ENCODE results near the gene PSORS1C2. TPM values are rescaled to one million over a fixed set of nuclear protein-coding genes. Genes with fewer than 3 reads are reported as not detected.
A peak's percentile ranks its signal among the peaks of the same experiment; 100 is the strongest.

The PSORS1C2 gene
- total RNA-seq, 2 donors from 2014 or later: not detected

DNA sequence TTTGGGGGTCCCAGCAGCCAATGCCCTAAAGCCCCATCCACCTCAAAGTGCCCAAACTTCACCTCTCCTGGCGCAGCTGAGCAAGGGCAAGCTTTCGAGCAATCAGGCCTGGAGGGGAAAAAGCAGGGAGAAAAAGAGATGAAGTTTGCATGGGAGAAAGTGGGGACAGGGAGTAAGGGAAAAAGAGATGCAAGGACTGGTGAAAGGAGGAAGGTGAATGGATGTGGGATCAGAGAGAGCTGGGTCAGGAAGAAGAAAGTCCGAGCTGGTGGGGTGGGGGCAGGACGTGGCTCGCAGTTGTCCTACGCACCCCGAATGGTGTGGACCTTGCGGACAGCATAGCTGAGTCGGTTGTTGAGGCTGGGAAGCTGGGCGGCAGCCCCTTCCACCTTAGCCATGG, 6.5 kb upstream of the PSORS1C2 start:
- Histone ChIP-seq H3K36me3 (no peaks in the 10 kb centered on the region), H3K4me3 (no peak overlapping the region), H3K9ac (ENCODE audit: low read depth in 2 of 2, low read length in 2 of 2) (peak overlapping the region in 1 of 2 donors; percentile 78)

DNA sequence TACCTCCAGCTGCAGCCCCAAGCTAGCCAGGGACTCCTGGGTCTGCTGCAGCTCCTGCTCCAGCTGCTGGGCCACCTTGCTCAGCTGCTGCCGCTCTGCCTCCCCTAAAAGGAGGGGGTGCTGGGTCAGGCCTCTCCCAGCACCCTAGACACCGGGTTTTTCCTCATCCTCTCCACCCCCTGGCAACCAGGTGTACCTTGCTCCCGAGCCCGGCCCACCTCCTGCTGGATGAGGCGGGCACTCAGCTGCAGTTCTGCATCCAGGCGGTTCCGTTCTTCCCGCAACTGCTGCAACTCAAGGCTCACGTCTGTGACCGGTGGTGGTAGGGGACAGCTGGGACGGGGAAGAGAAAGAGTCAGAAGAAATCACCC, 6.1 kb upstream of the PSORS1C2 start:
- intact Hi-C loops (cut with DNase I): loop anchor here (2.0 kb wide), 1 partner anchor 42 kb away; no protein-coding TSS in a partner anchor
- Histone ChIP-seq H3K9me3 (no peaks in the 10 kb centered on the region), H3K36me3 (no peaks in the 10 kb centered on the region), H3K27ac (peak overlapping the region; percentile 92), H3K27me3 (no peaks in the 10 kb centered on the region), H3K4me1 (no peaks in the 10 kb centered on the region), H3K4me3 (peak overlapping the region; percentile 14), H3K9ac (ENCODE audit: low read depth in 2 of 2, low read length in 2 of 2) (peak overlapping the region in 1 of 2 donors; percentile 78)
- TF ChIP-seq, protein P1, sequence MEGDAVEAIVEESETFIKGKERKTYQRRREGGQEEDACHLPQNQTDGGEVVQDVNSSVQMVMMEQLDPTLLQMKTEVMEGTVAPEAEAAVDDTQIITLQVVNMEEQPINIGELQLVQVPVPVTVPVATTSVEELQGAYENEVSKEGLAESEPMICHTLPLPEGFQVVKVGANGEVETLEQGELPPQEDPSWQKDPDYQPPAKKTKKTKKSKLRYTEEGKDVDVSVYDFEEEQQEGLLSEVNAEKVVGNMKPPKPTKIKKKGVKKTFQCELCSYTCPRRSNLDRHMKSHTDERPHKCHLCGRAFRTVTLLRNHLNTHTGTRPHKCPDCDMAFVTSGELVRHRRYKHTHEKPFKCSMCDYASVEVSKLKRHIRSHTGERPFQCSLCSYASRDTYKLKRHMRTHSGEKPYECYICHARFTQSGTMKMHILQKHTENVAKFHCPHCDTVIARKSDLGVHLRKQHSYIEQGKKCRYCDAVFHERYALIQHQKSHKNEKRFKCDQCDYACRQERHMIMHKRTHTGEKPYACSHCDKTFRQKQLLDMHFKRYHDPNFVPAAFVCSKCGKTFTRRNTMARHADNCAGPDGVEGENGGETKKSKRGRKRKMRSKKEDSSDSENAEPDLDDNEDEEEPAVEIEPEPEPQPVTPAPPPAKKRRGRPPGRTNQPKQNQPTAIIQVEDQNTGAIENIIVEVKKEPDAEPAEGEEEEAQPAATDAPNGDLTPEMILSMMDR (IDR thresholded peaks at IDR 0.05): no peak
- peak; percentile 79 for DNase-seq

More for the DNA sequence above, 6.5 kb upstream of the PSORS1C2 start:
- DNase-seq: no peak
- Histone ChIP-seq H3K9me3 (no peaks in the 10 kb centered on the region), H3K27ac (peak overlapping the region; percentile 92), H3K4me1 (no peaks in the 10 kb centered on the region), H3K27me3 (no peaks in the 10 kb centered on the region)
- intact Hi-C loops (cut with DNase I): loop anchor here (2.0 kb wide), 1 partner anchor 41 kb away; no protein-coding TSS in a partner anchor
- TF ChIP-seq, protein P1 (IDR thresholded peaks at IDR 0.05): no peak

DNA sequence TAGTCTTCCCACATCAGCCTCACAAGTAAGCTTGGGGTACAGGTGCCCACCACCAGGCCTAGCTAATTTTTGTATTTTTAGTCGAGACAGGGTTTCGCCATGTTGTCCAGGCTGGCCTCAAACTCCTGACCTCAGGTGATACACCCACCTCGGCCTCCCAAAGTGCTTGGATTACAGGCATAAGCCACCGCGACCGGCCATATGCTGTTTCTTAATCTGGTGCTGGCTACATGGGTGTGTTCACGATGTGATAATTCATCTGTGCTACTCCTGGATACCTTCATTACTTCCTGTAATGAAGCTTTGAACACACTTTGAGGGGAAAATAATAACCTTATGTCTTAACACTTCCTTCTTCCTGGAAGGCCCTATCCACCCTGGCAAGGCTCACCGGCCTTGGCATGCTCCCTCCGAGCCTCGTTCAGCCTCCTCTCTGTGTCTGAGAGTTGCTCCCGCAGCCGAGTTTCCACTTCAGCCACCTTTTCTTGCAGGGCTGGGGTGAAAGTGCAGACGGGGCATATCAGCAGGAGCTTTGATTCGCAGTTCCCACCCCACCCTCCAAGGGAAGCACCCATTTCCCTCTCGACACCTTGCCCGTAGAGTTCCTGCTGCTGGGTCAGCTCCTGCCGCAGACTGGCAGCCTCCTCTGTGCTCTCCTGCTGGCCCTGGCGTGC, 5.6 kb upstream of the PSORS1C2 start:
- peak; percentile 86 for DNase-seq
- TF ChIP-seq, protein P1 (IDR thresholded peaks at IDR 0.05): no peak

DNA sequence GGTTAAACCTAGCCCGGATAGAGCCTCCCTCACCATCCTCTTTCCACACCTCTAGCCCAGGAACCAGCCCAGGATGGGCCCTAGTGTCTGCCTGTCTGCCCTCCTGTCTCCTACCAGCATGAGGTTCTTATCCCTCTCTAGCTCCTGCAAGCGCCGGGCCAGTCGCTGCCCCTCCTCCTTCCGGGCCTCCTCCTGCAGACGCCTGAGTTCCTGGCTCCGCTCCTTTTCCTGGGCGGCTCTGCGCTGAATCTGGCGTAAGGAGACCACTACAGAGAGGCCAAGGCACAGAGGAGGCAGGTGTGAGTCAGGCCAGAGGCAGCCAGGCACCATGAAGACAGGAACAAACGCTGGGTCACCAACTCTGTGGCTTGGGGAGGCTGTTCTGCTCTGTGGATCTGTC, 4.3 kb upstream of the PSORS1C2 start:
- TF ChIP-seq, protein P1 (IDR thresholded peaks at IDR 0.05): no peak
- peak overlapping the region in 1 of 2 donors; percentile 26 for H3K9ac ChIP-seq (ENCODE audit: low read depth in 2 of 2, low read length in 2 of 2)
- no peaks in the 10 kb centered on the region for H3K36me3 ChIP-seq
- intact Hi-C loops (cut with DNase I): no loop called here
- peak overlapping the region; percentile 92 for H3K27ac ChIP-seq
- H3K4me3 ChIP-seq: no peak overlapping the region
- no peaks in the 10 kb centered on the region for H3K4me1 ChIP-seq
- no peaks in the 10 kb centered on the region for H3K9me3 ChIP-seq
- no peak for DNase-seq
- H3K27me3 ChIP-seq: no peaks in the 10 kb centered on the region

More for the DNA sequence above, 5.6 kb upstream of the PSORS1C2 start:
- no peaks in the 10 kb centered on the region for H3K27me3 ChIP-seq
- H3K36me3 ChIP-seq: no peaks in the 10 kb centered on the region
- peak overlapping the region in 1 of 2 donors; percentile 78 for H3K9ac ChIP-seq (ENCODE audit: low read depth in 2 of 2, low read length in 2 of 2)
- intact Hi-C loops (cut with DNase I): loop anchor here (2.0 kb wide), 1 partner anchor 42 kb away; no protein-coding TSS in a partner anchor
- no peaks in the 10 kb centered on the region for H3K9me3 ChIP-seq
- no peaks in the 10 kb centered on the region for H3K4me1 ChIP-seq
- peak overlapping the region; percentile 14 for H3K4me3 ChIP-seq
- H3K27ac ChIP-seq: peak overlapping the region; percentile 92

DNA sequence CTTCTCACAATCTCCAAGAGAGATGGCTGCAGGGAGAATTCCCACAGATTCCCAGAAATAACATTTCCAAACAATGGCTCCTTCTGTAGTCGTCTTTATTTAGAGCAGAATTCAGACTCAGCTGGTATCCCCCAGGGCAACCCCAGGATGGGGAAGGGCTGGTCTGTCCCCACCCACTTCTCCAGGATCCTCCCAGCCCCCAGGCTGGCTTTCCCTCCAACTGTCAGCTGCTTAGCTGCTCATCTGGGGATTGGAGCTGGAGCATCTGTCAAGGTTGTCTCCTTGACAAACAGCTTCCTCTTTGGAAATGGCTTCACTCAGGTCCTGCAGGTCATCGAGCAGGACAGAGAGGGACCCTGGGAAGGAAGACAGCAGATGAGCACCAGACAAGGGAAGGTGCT, 3.5 kb upstream of the PSORS1C2 start:
- no peaks in the 10 kb centered on the region for H3K9me3 ChIP-seq
- H3K9ac ChIP-seq (ENCODE audit: low read depth in 2 of 2, low read length in 2 of 2): no peak overlapping the region
- TF ChIP-seq, protein P1 (IDR thresholded peaks at IDR 0.05): no peak
- intact Hi-C loops (cut with DNase I): no loop called here
- H3K4me3 ChIP-seq: no peak overlapping the region
- H3K36me3 ChIP-seq: no peaks in the 10 kb centered on the region
- H3K27me3 ChIP-seq: no peaks in the 10 kb centered on the region
- no peaks in the 10 kb centered on the region for H3K4me1 ChIP-seq
- DNase-seq: no peak
- H3K27ac ChIP-seq: no peak overlapping the region

Data from colonic mucosa (tissue), 4 donors.